Activated CD4-positive, CD25-positive, alpha-beta regulatory T cell treated with anti-CD3 and anti-CD28 coated beads, Interleukin-2, amount 50 U/mL, for 24 hours (primary cell): ENCODE data around the gene NACAD.
A peak's percentile ranks its signal among the peaks of the same experiment; 100 is the strongest.

Experiments used
- ATAC-seq, 2 donors: fragments of 150-1000 bp; cut with Tn5 transposase; one replicate each; pipeline ENCODE4 v1.10.0; 2021; ENCODE audit warnings: mild to moderate bottlenecking in 1 of 2, moderate library complexity in 1 of 2

The NACAD gene

GRCh38 chr7:45073031-45073785 lies 15.6 kb downstream of the NACAD start:
- ATAC-seq: no peak

- ATAC-seq: no peak
Observed at GRCh38 chr7:45072131-45073030, 16.4 kb downstream of the NACAD start.

- no peak for ATAC-seq
Observed at GRCh38 chr7:45071528-45071927, 17.2 kb downstream of the NACAD start.

- ATAC-seq: no peak
Observed at GRCh38 chr7:45070254-45070642, 18.5 kb downstream of the NACAD start.

- ATAC-seq: peak in 1 of 2 donors; percentile 35
Observed at GRCh38 chr7:45069444-45070253, 19.1 kb downstream of the NACAD start.

- ATAC-seq: no peak
Observed at GRCh38 chr7:45068236-45069023, 20.3 kb downstream of the NACAD start.

DNA sequence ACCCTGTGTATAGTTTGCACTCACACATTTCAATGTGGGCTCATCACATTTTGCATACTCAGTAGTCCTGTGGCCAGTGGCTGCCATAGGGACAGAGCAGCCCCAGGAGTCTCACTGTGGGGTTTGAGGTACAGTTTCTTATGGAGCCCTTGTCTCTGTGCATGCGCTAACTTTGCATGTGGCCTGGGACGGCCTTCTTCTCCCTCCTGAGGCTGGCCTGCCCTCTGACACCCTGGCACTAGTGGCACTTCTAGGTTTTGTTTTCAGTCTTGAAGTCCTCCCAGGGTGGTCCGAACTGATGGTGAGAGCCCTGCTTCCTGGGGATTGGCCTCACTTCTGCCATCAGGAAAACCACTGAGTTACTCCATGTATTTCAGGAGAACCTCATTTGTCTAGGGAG lies 21.2 kb downstream of the NACAD start:
- no peak for ATAC-seq

DNA sequence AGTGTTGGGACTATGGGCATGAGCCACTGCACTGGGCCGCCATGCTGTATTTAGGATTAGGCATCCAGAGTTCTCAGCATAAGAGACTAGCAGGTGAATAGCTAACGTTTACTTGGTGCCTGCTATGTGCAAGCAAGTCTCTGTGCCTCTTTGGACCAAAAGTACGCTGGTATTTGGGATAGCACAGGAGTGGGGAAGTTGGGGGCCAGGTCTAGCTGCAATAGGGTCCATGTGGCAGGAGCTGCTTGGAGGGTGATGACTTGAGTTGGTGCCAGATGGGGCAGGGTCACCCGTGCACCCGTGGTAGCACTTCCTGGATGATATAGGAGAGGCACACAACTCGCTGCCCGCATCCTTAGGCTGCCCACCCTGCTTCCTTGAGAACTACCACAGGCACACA lies 22.4 kb downstream of the NACAD start:
- ATAC-seq: no peak

GRCh38 chr7:45065031-45065995 lies 23.5 kb downstream of the NACAD start:
- ATAC-seq: no peak

- ATAC-seq: no peak
Observed at GRCh38 chr7:45064047-45064725, 24.6 kb downstream of the NACAD start.

DNA sequence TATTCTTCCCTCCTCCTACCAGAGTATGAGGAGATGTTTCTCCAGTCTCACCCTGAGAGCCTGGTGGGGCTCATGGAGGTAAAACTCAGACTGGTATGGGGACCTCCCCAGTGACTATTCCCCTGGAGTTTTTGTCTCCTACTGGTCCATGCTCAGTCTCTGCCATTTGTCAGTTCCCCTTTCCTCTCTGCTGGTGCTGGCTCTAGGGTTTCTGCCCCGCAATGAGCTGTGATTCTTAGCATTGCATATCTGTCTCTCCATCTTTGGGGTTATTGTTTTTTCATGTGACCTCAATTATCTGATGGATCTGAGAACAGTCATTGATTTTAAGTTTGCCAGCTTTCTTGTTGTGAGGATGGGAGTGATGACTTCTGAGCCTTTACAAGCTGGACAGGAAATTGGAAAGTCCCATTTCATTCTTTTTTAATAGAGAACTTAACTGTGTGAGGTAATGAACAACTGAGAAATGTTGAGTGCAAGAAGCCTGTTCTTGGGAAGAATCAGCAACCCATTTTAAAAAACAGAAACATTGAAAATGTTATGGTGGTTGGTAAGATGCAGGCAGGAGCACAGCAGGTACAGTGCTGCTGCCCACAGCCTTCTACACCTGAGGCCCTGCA lies 26.9 kb downstream of the NACAD start:
- peak; percentile 28 to 38 for ATAC-seq

DNA sequence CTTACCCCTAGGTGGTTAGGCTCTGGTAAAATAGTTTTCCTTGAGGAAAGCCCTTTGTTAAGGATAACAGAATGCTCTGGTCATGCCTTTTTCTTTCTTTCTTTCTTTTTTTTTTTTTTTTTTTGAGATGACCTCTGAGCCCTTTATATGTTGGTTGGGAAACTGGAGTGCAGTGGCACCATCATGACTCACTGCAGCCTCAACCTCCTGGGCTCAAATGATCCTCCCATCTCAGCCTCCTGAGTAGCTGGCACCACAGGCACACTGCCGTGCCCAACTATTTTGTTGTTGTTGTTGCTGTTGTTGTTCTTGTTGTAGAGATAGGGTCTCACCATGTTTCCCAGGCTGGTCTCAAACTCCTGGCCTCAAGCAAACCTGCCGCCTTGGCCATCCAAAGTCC lies 27.4 kb downstream of the NACAD start:
- no peak for ATAC-seq

DNA sequence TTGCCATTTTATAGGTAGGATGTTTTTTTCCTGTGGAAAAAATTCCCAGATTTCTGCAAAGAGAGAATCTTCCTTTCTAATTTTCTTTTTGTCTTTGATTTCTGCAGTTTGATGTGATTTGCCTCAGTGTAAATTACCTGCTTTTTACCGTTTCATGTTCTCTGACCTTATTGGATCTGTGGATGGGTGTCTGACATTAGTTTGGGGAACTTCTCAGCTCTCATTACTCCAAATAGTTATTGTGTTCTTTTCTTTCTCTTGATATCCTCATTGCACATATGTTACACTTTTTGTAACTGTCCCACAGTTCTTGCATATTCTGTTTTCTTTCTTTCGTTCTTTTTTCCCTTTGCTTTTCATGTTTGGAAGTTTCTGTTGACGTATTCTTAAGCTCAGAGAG lies 28.5 kb downstream of the NACAD start:
- ATAC-seq: no peak

DNA sequence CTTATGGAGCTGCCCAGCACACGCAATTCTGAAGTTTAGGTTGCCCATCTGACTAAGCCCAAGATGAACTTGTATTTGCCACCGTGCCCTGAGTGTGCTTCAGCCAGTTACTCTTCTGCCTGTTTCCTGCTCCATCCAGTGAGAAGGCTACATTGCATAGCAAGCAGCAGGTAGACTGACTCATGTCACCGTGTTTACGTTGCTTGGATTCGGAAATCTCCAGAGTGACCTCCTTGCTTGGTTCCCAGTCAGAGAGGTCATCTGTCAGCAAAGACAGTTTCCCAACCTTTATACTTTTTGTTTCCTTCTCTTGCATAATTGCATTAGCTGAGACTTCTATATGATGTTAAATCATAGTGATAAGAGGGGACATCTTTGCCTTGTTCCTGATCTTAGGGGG lies 30.9 kb downstream of the NACAD start:
- ATAC-seq: no peak

- peak; percentile 74 to 86 for ATAC-seq
Observed at GRCh38 chr7:45055594-45056219, 33.1 kb downstream of the NACAD start.

DNA sequence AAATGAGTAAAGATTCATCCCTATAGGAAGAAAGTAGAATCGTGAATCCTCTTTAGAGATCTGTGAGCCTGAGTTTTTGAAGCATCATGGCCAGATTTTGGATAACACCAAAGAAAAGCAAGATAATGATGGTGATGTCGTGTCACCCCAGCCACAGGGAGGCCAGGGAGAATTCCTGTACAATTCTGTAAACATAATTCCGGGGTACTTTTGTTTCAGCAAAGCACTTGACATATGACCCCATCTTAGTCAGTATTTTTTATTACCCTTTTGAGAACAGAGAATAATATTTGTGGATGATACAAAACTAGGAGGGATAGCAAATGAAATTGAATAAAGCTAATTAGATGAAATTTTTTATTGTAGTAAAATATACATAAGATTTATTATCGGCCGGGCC lies 33.8 kb downstream of the NACAD start:
- no peak for ATAC-seq

GRCh38 chr7:45054442-45054841 lies 34.3 kb downstream of the NACAD start:
- no peak for ATAC-seq

DNA sequence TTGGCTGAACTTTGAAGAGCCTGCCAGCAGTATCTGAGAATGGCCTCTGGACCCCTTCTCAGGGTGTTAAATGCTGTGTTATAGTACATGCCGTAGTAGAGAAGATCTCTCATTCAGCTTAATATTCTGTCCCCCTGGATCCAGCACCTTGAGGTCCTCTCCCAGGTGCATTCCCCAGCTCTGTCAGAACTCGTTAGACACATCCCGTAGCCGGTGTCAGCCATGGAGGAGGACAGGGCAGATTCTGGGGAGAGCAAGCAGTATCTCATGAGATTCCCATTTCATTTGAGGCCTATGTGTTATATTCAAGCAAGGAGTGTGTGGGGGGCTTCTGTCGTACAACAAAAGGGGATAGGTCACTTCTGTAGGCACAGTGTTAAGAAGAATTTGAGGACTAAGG lies 34.8 kb downstream of the NACAD start:
- ATAC-seq: no peak

DNA sequence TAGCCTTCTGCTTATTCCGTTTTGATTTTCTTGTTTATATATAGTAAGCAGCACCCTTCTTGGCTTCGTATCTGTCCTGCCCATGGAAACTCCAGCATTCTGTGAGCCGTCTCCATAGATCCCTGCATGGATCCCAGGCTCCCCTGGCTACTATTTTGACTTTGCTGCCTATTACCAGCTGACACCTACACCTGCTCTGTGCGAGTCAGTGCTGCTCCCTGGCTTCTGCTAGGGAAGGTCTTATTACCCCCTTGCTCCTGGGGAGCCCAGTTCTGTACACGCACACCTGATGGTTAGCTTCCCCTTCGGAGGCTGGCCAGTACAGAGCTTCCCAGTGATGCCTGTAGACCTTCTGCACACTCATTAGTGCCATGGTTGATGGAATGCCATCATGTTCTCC lies 35.4 kb downstream of the NACAD start:
- ATAC-seq: no peak

DNA sequence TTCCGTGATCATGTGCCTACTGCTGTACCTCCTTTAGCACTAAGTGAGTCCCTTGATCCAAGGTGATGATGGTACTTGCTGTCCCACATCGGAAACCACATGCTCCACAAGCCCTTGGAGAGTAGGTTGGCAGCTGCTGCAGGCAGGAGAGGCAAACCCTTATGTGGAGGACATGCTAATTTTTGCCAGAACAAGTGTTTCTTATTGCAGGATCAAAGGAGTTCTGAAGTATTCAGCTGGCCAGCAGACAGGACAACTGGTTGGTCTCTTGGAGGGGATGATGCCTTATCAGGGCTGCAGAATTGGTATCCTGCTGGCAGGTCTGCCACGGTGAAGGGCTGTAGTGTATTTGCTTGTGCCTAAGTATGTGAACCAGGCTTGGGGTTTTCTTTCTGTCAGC lies 36.8 kb downstream of the NACAD start:
- ATAC-seq: no peak
